IMR-90 (cell line): Measurements from ENCODE around the gene RTL1. TPM values are rescaled to one million over a fixed set of nuclear protein-coding genes. Genes with fewer than 3 reads are reported as not detected.

ENCODE experiments used
- ATAC-seq: fragments of 200-7000 bp; cut with Tn5 transposase; 2 replicates; pipeline ENCODE4 v1.9.1; 2020; ENCODE audit warnings: low read depth, mild to moderate bottlenecking, moderate library complexity
- BruUV-seq: library from RNA; stranded (reverse); fragments of 400-500 nt; replicated peaks from 2 replicates; lab custom pipeline; 2021; lab: Mats Ljungman, UMichigan
- CTCF ChIA-PET: fragments of 300-600 bp; formaldehyde crosslinking; extraction: SDS; loops from one replicate; lab custom pipeline; 2021; ENCODE audit warnings: antibody characterized with exemption; lab: Yijun Ruan, JAX
- POLR2A ChIA-PET: fragments of 300-600 bp; sonication (Branson Sonifier 250); formaldehyde crosslinking; loops from one replicate; lab custom pipeline; 2022; ENCODE audit warnings: antibody characterized with exemption; ENCODE audit not compliant: unreplicated experiment; lab: Charles Lee
- DNase-seq: peaks from one replicate; pipeline ENCODE4 v3.0.0; 2013
- H2AFZ ChIP-seq: replicated peaks from 2 replicates; pipeline ENCODE3; 2013; ENCODE audit warnings: low read length, mild to moderate bottlenecking; ENCODE audit not compliant: poor library complexity
- H2AK5ac ChIP-seq: 2 replicates; pipeline ENCODE4 v1.6.1; 2013; ENCODE audit warnings: low read depth, low read length, inconsistent platforms
- H2AK9ac ChIP-seq: replicated peaks from 2 replicates; pipeline ENCODE3; 2013; ENCODE audit warnings: mild to moderate bottlenecking, low read depth, low read length, moderate library complexity; ENCODE audit not compliant: poor library complexity
- H2BK120ac ChIP-seq: 2 replicates; pipeline ENCODE4 v1.6.1; 2013; ENCODE audit warnings: low read depth, low read length, inconsistent platforms
- H2BK15ac ChIP-seq: 3 replicates; pipeline ENCODE4 v1.6.1; 2013; ENCODE audit warnings: low read depth, low read length, inconsistent platforms
- H2BK20ac ChIP-seq: 2 replicates; pipeline ENCODE4 v1.6.1; 2013; ENCODE audit warnings: low read depth, mild to moderate bottlenecking, inconsistent platforms, low read length, moderate library complexity
- H2BK5ac ChIP-seq: 2 replicates; pipeline ENCODE4 v1.6.1; 2013; ENCODE audit warnings: mild to moderate bottlenecking, low read depth, low read length, inconsistent platforms; ENCODE audit not compliant: poor library complexity, severe bottlenecking
- H3K14ac ChIP-seq: replicated peaks from 2 replicates; pipeline ENCODE4 v1.6.1; 2013; ENCODE audit warnings: low read depth, low read length, inconsistent platforms
- H3K18ac ChIP-seq: 2 replicates; pipeline ENCODE4 v1.6.1; 2013; ENCODE audit warnings: low read depth, low read length, control low read depth
- H3K23ac ChIP-seq: 2 replicates; pipeline ENCODE4 v1.6.1; 2013; ENCODE audit warnings: low read depth, low read length, inconsistent platforms
- H3K27ac ChIP-seq: 2 replicates; pipeline ENCODE4 v1.5.1; 2013; ENCODE audit warnings: mild to moderate bottlenecking, control low read depth, low read length; ENCODE audit not compliant: insufficient read depth
- H3K27me3 ChIP-seq: 2 replicates; pipeline ENCODE4 v1.6.1; 2013; ENCODE audit warnings: low read length; ENCODE audit not compliant: control insufficient read depth, insufficient read depth
- H3K36me3 ChIP-seq: 2 replicates; pipeline ENCODE4 v1.6.1; 2013; ENCODE audit warnings: low read length, mixed read lengths; ENCODE audit not compliant: control insufficient read depth, insufficient read depth
- H3K4ac ChIP-seq: 2 replicates; pipeline ENCODE4 v1.6.1; 2013; ENCODE audit warnings: low read depth, low read length, inconsistent platforms
- H3K4me1 ChIP-seq: 2 replicates; pipeline ENCODE4 v1.6.1; 2013; ENCODE audit warnings: low read length, mixed read lengths; ENCODE audit not compliant: control insufficient read depth, insufficient read depth
- H3K4me2 ChIP-seq: 2 replicates; pipeline ENCODE4 v1.6.1; 2013; ENCODE audit warnings: low read depth, mild to moderate bottlenecking, control low read depth, low read length, moderate library complexity
- H3K4me3 ChIP-seq: 2 replicates; pipeline ENCODE4 v1.5.1; 2013; ENCODE audit warnings: low read depth, mild to moderate bottlenecking, control low read depth, low read length, moderate library complexity; ENCODE audit not compliant: insufficient read depth
- H3K56ac ChIP-seq: 2 replicates; pipeline ENCODE4 v1.6.1; 2013; ENCODE audit warnings: low read length, inconsistent platforms; ENCODE audit not compliant: insufficient read depth; ENCODE audit errors: extremely low read depth
- H3K79me1 ChIP-seq, 2 experiments: 2 replicates each; pipeline ENCODE4 v1.6.1; 2013; ENCODE audit warnings: low read length in 2 of 2, inconsistent platforms in 1 of 2, low read depth in 1 of 2
- H3K9ac ChIP-seq: 2 replicates; pipeline ENCODE4 v1.6.1; 2013; ENCODE audit warnings: low read depth, low read length, control low read depth
- H3K9me1 ChIP-seq: 2 replicates; pipeline ENCODE4 v1.6.1; 2013; ENCODE audit warnings: low read length, inconsistent platforms; ENCODE audit not compliant: insufficient read depth
- H3K9me3 ChIP-seq: 2 replicates; pipeline ENCODE4 v1.6.1; 2013; ENCODE audit warnings: low read length; ENCODE audit not compliant: control insufficient read depth, insufficient read depth
- H4K20me1 ChIP-seq: 2 replicates; pipeline ENCODE4 v1.6.1; 2013; ENCODE audit warnings: low read length, inconsistent platforms; ENCODE audit not compliant: insufficient read depth
- H4K5ac ChIP-seq: 2 replicates; pipeline ENCODE4 v1.6.1; 2013; ENCODE audit warnings: mild to moderate bottlenecking, low read depth, low read length, control low read depth
- H4K8ac ChIP-seq, 2 experiments: 2 replicates each; pipeline ENCODE4 v1.6.1; 2013; ENCODE audit warnings: low read depth in 2 of 2, low read length in 2 of 2, control low read depth in 1 of 2, inconsistent platforms in 1 of 2
- H4K91ac ChIP-seq: 2 replicates; pipeline ENCODE4 v1.6.1; 2013; ENCODE audit warnings: low read depth, low read length, inconsistent platforms; ENCODE audit not compliant: insufficient read depth
- BHLHE40 ChIP-seq: fragments of 150-350 bp; IDR thresholded peaks from 2 replicates; pipeline ENCODE4 v1.6.1; 2016; ENCODE audit warnings: mild to moderate bottlenecking, low read depth, low read length
- FOS ChIP-seq: fragments of 150-350 bp; IDR thresholded peaks from 2 replicates; pipeline ENCODE4 v1.6.1; 2016; ENCODE audit warnings: low read depth, low read length
- MAZ ChIP-seq: IDR thresholded peaks from 2 replicates; pipeline ENCODE4 v1.6.1; 2012; ENCODE audit warnings: low read depth, mild to moderate bottlenecking, low read length, improper control_type of control experiment, moderate library complexity, borderline replicate concordance
- MXI1 ChIP-seq: IDR thresholded peaks from 2 replicates; pipeline ENCODE4 v1.6.1; 2012; ENCODE audit warnings: low read depth, mild to moderate bottlenecking, low read length, moderate library complexity, borderline replicate concordance
- POLR2A ChIP-seq: IDR thresholded peaks from 2 replicates; pipeline ENCODE4 v1.6.1; 2012; ENCODE audit warnings: mild to moderate bottlenecking, low read depth, low read length
- RCOR1 ChIP-seq: IDR thresholded peaks from 2 replicates; pipeline ENCODE4 v1.6.1; 2012; ENCODE audit warnings: mild to moderate bottlenecking, low read length, improper control_type of control experiment; ENCODE audit not compliant: insufficient replicate concordance
- RFX5 ChIP-seq: IDR thresholded peaks from 2 replicates; pipeline ENCODE4 v1.8.0; 2012; ENCODE audit warnings: low read depth, mild to moderate bottlenecking, low read length, moderate library complexity
- SMC3 ChIP-seq: fragments of 150-350 bp; IDR thresholded peaks from 2 replicates; pipeline ENCODE4 v1.6.1; 2016; ENCODE audit warnings: low read depth, mild to moderate bottlenecking, antibody characterized with exemption, low read length, moderate library complexity
- WGBS, 2 experiments: methylation state at CpG; one replicate each; pipeline versions ENCODE4 v1.1.5 to v1.1.7; 2013; ENCODE audit warnings: missing lambda C conversion rate in 2 of 2; ENCODE audit not compliant: insufficient read length in 1 of 2; ENCODE audit errors: extremely low coverage in 2 of 2; 5-methylcytosine and 5-hydroxymethylcytosine counted together
- dilution Hi-C: fragments of 300-500 bp; cut with HindIII; formaldehyde crosslinking; loops from one replicate; pipeline ENCODE4 v1.14.3; 2018; ENCODE audit warnings: low sequenced_read_pairs; ENCODE audit not compliant: unreplicated experiment
- in situ Hi-C: fragments of 300-500 bp; cut with MboI; formaldehyde crosslinking; loops from 3 replicates; pipeline ENCODE4 v1.14.3; 2019; ENCODE audit warnings: low sequenced_read_pairs, inconsistent platforms, mixed read lengths
- intact Hi-C: fragments of 100-400 bp; cut with micrococcal nuclease; formaldehyde crosslinking; loops from 2 replicates; pipeline ENCODE4 v1.10.0; 2022
- polyA plus RNA-seq, 3 experiments: library from polyadenylated mRNA; depleted of rRNA; stranded (reverse); fragments of >200 nt; gene quantifications; 2 replicates each; pipeline ENCODE4 v1.2.3, GENCODE V29; 2012; ENCODE audit warnings: low replicate concordance in 1 of 3
- total RNA-seq: library from RNA; depleted of rRNA; stranded (reverse); fragments of >200 nt; gene quantifications from 2 replicates; pipeline ENCODE4 v1.2.3, GENCODE V29; 2012
- TF ChIP-seq, protein P1 (sequence below): conservative IDR thresholded peaks from 2 replicates; pipeline ENCODE4 v1.5.1; 2012; ENCODE audit warnings: mild to moderate bottlenecking, low read depth, low read length, improper control_type of control experiment

Gene RTL1
- total and polyA plus RNA-seq, 2 of the 4 experiments (the other 2 are of a cell fraction): not detected

DNA sequence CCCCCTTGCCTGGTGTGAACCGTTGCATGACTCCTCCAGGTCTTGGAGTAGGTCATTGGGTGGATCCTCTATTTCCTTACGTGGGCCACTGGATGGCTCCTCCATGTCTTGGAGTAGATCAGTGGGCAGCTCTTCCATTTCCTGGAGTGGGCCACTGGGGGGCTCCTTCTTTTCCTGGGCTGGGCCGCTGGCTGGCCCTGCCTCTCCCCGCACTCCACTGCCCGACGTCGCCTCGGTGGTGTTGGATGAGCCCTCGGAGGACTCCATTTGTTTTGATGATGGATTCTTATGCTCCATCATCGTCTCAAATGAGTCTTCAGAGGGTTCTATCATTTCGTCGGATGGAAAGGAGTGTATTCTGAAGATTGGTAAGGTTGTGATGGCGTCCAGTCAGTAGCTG lies 19.1 kb downstream of the RTL1 start:
- no peak overlapping the region for H2AFZ ChIP-seq
- H3K4me3 ChIP-seq: no peak overlapping the region
- no peak for TF ChIP-seq SMC3
- no peak for TF ChIP-seq FOS
- TF ChIP-seq, protein P1, sequence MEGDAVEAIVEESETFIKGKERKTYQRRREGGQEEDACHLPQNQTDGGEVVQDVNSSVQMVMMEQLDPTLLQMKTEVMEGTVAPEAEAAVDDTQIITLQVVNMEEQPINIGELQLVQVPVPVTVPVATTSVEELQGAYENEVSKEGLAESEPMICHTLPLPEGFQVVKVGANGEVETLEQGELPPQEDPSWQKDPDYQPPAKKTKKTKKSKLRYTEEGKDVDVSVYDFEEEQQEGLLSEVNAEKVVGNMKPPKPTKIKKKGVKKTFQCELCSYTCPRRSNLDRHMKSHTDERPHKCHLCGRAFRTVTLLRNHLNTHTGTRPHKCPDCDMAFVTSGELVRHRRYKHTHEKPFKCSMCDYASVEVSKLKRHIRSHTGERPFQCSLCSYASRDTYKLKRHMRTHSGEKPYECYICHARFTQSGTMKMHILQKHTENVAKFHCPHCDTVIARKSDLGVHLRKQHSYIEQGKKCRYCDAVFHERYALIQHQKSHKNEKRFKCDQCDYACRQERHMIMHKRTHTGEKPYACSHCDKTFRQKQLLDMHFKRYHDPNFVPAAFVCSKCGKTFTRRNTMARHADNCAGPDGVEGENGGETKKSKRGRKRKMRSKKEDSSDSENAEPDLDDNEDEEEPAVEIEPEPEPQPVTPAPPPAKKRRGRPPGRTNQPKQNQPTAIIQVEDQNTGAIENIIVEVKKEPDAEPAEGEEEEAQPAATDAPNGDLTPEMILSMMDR: no peak
- no peak for TF ChIP-seq POLR2A
- no peak for TF ChIP-seq MXI1
- TF ChIP-seq BHLHE40: no peak
- TF ChIP-seq RFX5: no peak
- TF ChIP-seq MAZ: no peak
- no peak for TF ChIP-seq RCOR1
- dilution Hi-C loops: no loop called here
- H3K9ac ChIP-seq: no peak overlapping the region
- H2BK120ac ChIP-seq: no peak overlapping the region
- no peak overlapping the region for H2BK15ac ChIP-seq
- no peak overlapping the region for H4K5ac ChIP-seq
- H4K8ac ChIP-seq: no peak overlapping the region
- H2AK9ac ChIP-seq: no peak overlapping the region
- in situ Hi-C loops: no loop called here
- H3K56ac ChIP-seq: no peak overlapping the region
- intact Hi-C loops: no loop called here
- H3K36me3 ChIP-seq: peaks cover 60% of the 10 kb centered on the region
- no TSS peak for BruUV-seq
- H2BK5ac ChIP-seq: no peak overlapping the region
- POLR2A ChIA-PET: no interaction called here
- ATAC-seq: no peak
- H3K4me2 ChIP-seq: no peak overlapping the region
- no peak overlapping the region for H3K27ac ChIP-seq
- H2BK20ac ChIP-seq: no peak overlapping the region
- no peak overlapping the region for H2AK5ac ChIP-seq
- no peaks in the 10 kb centered on the region for H3K9me1 ChIP-seq
- no peak for DNase-seq
- H3K18ac ChIP-seq: no peak overlapping the region
- no peak overlapping the region for H3K23ac ChIP-seq
- H4K20me1 ChIP-seq: peaks cover 50% of the 10 kb centered on the region
- H3K27me3 ChIP-seq: no peaks in the 10 kb centered on the region
- H3K14ac ChIP-seq: no peak overlapping the region
- CTCF ChIA-PET: no interaction called here
- peaks cover 4 to 33% of the 10 kb centered on the region in 2 experiments for H3K79me1 ChIP-seq
- no peak overlapping the region for H3K4ac ChIP-seq
- no peak overlapping the region for H4K91ac ChIP-seq
- WGBS, 2 experiments: no CpG with 5 or more reads among the region's 13 CpGs
- H3K4me1 ChIP-seq: peaks cover 4% of the 10 kb centered on the region
- H3K9me3 ChIP-seq: peaks cover 3% of the 10 kb centered on the region; the same call in 1 of the 2 replicates
